Prostate gland (tissue), 2 donors: ENCODE measurements around the gene COLEC11.

Experiments
- POLR2A ChIP-seq: fragments of 450-650 bp; IDR thresholded peaks from one replicate; pipeline ENCODE4 v1.6.1; 2016; ENCODE audit warnings: antibody characterized with exemption, mild to moderate bottlenecking
- TF ChIP-seq, protein P1 (sequence below), 4 experiments: fragments of 200-600 bp in 2 of 4; fragments of 450-650 bp in 2 of 4; sonication (generic) in 2 of 4; IDR thresholded peaks; 1 replicate in 3 of 4; 2 replicates in 1 of 4; pipeline ENCODE4 v1.5.1; 2016 to 2019; ENCODE audit warnings: antibody characterized with exemption in 4 of 4, mild to moderate bottlenecking in 2 of 4, moderate library complexity in 2 of 4

DNA sequence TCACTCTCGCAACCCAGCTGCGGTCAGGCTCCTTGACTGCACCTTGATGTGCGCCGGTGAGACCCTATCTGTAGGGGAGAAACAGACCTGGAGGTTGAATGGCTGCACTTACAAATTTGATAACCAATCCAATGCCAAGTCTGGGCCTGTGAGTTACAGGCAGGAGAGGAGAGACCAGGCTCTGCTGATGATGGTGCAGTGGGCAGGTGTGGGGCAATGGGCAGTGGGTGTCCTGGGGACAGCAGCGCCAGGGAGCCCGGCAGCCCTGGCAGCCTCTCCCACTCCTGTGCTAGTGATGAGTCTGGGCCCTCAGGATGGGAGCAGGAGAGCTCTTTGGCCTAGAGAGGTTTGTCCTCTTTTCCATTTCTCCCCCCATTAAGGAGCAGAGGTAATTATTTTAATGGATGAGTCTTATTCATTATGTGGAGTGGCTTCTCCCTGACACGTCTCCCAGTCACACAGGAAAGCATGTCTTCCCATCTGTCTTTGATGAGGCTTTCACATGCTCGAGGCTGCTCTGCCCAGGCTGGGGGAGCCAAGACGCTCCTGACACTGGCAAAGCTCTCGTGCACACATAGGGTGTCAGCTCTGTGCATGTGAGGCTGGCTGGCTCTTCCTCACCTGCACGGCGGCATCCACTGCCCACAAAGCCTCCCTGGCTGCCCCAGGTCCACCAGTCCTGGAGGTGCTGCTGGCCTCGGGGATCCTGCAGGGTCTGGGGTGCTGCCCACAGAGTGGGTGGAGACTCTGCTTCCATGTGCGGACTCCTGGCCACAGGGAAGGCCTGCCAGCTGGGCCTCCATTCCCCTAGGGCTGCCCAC lies 53.1 kb downstream of the COLEC11 start:
- TF ChIP-seq, protein P1, sequence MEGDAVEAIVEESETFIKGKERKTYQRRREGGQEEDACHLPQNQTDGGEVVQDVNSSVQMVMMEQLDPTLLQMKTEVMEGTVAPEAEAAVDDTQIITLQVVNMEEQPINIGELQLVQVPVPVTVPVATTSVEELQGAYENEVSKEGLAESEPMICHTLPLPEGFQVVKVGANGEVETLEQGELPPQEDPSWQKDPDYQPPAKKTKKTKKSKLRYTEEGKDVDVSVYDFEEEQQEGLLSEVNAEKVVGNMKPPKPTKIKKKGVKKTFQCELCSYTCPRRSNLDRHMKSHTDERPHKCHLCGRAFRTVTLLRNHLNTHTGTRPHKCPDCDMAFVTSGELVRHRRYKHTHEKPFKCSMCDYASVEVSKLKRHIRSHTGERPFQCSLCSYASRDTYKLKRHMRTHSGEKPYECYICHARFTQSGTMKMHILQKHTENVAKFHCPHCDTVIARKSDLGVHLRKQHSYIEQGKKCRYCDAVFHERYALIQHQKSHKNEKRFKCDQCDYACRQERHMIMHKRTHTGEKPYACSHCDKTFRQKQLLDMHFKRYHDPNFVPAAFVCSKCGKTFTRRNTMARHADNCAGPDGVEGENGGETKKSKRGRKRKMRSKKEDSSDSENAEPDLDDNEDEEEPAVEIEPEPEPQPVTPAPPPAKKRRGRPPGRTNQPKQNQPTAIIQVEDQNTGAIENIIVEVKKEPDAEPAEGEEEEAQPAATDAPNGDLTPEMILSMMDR (IDR thresholded peaks at IDR 0.05), result no peak
- no peak for TF ChIP-seq POLR2A
